ENCODE data around the gene DNM1.

Gene DNM1

DNA sequence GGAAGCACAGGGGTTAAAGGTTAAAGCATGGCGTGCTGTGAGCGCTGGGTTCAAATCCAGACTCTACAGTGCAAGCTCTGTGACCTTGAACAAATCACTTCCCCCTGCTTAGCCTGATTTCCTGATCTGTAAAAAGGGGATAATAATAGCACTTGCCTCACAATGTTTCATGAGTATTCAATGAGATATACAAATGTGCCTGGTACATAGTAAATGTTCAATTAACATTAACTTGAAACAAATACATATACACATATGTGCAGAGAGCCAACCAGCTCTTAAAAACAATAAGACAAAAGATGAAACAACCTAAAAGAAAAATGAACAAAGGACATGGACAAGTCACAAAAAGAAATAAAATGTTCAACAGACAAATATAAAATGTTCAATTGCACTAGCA, 15.8 kb upstream of the DNM1 start:
- no peak for DNase-seq (ENCODE audit: extremely low read depth, low read depth)
- TF ChIP-seq, protein P1, sequence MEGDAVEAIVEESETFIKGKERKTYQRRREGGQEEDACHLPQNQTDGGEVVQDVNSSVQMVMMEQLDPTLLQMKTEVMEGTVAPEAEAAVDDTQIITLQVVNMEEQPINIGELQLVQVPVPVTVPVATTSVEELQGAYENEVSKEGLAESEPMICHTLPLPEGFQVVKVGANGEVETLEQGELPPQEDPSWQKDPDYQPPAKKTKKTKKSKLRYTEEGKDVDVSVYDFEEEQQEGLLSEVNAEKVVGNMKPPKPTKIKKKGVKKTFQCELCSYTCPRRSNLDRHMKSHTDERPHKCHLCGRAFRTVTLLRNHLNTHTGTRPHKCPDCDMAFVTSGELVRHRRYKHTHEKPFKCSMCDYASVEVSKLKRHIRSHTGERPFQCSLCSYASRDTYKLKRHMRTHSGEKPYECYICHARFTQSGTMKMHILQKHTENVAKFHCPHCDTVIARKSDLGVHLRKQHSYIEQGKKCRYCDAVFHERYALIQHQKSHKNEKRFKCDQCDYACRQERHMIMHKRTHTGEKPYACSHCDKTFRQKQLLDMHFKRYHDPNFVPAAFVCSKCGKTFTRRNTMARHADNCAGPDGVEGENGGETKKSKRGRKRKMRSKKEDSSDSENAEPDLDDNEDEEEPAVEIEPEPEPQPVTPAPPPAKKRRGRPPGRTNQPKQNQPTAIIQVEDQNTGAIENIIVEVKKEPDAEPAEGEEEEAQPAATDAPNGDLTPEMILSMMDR (IDR thresholded peaks at IDR 0.05; ENCODE audit: low read depth, low read length): no peak

DNA sequence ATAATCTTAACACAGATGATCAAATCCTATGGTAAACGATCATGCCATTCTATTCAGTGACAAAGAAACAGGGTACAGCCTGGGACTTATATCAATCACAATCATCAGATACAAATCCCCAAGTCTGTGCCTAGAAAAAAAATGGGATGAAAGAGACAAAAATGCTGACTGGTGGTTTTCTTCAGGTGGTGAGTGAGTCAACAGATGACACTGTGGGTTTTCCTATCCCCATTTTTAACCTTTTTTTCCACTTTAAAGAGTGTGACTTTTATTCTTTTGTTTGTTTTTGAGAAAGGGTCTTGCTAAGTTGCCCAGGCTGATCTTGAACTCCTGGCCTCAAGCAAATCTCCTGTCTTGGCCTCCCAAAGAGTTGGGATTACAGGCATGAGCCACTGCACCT, 15.0 kb upstream of the DNM1 start:
- DNase-seq (ENCODE audit: extremely low read depth, low read depth): no peak
- TF ChIP-seq, protein P1 (IDR thresholded peaks at IDR 0.05; ENCODE audit: low read depth, low read length): no peak

DNA sequence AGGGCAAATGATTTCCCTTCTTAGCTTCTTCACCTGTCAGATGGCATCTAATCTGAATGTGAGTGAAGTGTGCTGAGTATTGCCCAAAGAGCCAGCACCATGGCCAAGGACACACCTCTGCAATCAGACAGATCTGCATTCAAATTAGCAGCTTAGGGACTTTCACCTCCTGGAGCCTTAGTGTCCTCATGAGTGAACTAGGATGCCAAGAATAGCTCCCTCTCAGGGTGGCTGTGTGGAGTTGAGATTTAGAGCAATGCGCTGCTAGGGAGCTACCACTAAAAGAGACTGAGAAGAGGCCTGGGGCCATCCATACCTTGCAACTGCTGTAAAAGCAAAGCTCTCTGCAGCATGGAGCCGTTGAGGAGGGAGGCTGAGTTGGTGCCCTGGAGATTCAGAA, 13.2 kb upstream of the DNM1 start:
- TF ChIP-seq, protein P1 (IDR thresholded peaks at IDR 0.05; ENCODE audit: low read depth, low read length): no peak
- DNase-seq (ENCODE audit: extremely low read depth, low read depth): no peak

DNA sequence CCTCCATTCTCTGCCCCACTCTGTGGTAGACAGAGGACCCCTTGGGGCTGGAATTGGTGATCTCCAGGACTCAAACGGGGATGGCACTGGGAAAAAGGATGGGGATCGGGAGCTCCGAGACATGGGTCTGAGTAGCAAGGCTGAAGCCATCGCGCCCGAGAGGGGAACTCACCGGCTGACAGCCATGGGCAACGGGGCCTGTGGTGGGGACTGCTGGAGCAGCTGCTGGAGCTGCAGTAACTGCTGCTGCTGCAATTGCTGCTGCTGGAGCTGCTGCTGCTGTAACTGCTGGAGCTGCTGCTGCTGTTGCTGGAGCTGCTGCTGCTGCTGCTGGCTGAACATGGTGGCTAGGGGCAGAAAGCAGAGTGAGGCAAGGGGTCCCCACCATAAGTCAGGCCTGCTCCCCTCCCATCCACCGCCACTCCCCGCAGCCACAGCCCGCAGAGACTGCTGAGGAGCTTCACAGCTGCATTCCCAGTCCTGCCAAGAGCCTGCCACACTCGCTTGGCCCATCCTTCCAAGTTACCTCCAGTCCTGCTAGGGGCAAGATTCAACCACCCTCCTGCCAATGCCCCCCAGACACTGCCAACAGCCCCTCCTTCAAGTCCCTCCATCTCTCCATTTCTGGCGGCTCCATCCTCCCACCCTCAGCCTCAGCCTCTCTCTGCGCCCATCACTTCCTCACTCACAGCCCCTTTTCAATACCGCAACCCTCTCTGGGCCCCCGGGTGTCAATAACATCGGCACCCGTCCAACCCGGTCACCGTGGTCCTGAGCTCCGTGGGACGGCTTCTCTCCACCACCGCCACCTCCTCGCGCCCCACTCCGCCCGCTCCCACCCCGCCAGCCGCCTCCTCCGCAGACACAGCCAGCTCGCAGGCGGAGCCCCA, 12.4 kb upstream of the DNM1 start:
- no peak for DNase-seq (ENCODE audit: extremely low read depth, low read depth)
- TF ChIP-seq, protein P1 (IDR thresholded peaks at IDR 0.05; ENCODE audit: low read depth, low read length): no peak

DNA sequence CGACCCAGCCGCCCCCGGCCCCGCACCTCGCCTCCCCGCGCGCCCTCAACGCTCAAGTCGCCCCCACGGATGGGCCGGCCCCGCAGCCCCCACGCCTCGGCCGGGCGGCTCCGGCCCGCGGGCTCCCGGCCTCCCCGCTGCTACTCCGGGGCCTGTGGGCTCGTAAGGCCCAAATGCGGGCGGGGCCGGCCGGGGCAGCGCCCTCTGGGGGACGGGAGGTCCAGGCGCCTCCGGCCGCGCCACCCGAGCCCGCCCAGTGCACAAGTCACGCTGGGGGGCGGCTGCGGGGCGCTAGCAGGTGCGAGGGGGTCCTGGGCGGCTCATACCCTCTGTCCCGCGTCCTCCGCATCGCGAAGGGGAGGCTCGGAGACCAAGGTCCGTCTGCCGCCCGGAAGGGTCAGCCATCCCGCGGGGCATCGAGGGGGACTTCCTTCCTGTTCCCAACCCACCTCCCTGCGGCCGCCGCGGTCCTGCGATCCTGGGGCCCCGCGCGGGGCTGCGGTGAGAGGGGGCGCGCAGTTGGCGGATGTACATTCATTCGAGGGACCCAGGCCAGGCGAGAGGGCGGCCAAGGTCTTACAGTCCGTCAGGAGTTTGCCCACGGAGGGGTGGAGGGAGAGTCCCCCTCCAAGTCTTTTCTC, 11.7 kb upstream of the DNM1 start, which contains the start of gene CIZ1:
TSS of gene CIZ1 (minus strand) at position 167 of the 641 bp plus-strand sequence. CDS start 715 bp downstream, outside the sequence.
- DNase-seq (ENCODE audit: extremely low read depth, low read depth): peak; percentile 59
- TF ChIP-seq, protein P1 (IDR thresholded peaks at IDR 0.05; ENCODE audit: low read depth, low read length): peak; percentile 49

DNA sequence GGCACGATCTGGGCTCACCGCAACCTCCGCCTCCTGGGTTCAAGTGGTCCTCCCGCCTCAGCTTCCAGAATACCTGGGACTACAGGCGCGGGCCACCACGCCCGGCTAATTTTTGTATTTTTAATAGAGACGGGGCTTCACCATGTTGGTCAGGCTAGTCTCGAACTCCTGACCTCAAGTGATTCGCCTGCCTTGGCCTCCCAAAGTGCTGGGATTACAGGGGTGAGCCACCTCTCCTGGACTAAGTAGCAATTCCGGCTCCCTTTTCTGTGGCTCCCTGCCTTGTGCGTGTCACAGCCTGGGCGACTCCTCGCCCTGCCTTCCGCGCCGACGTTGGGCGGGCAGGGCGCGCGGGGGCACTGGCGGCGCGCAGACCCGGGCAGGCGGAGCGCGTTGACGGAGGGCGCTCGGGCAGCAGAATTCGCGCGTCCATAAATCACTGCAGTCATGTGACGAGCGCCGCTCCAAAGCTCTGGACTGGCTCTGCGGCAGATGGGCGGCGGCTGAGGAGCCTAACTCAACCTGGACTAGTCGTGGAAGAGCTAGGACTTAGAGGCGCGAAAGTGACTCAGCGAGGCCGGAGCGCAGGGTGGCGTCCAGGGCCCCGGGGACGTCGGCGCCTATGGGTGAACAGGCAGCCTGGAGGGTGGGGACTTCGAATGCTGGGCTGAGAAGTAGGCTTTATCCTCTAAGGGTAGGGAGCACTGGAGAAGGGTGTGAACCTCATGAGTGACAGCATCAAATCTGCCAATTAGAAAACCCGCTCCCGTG, 10.4 kb upstream of the DNM1 start:
- TF ChIP-seq, protein P1 (IDR thresholded peaks at IDR 0.05; ENCODE audit: low read depth, low read length): no peak
- no peak for DNase-seq (ENCODE audit: extremely low read depth, low read depth)

Measured in AG09319 (cell line).